Gastrocnemius medialis (tissue), 4 donors: Measurements from ENCODE around the gene RNF213. TPM values are rescaled to one million over a fixed set of nuclear protein-coding genes. Genes with fewer than 3 reads are reported as not detected.

Source experiments
- ATAC-seq, 2 donors: fragments of 150-250 bp; one replicate each; pipeline ENCODE4 v1.9.1; 2016
- DNase-seq, 2 donors: peaks; one replicate each; pipeline ENCODE4 v3.0.0-alpha.2; 2019
- H3K27ac ChIP-seq, 4 donors: fragments of 200-600 bp; sonication (generic); 1 replicate in 1 of 4; 2 replicates in 3 of 4; pipeline ENCODE4 v1.5.1; 2016 to 2018; ENCODE audit warnings: mild to moderate bottlenecking in 2 of 4, moderate library complexity in 1 of 4
- H3K27me3 ChIP-seq, 3 donors: fragments of 200-600 bp; sonication (generic) in 2 of 3; 1 replicate in 1 of 3; 2 replicates in 2 of 3; pipeline versions ENCODE4 v1.5.1 to v1.6.0; 2016 to 2019; ENCODE audit warnings: mild to moderate bottlenecking in 1 of 3, moderate library complexity in 1 of 3
- H3K36me3 ChIP-seq, 2 donors: fragments of 200-600 bp; sonication (generic) in 1 of 2; one replicate each; pipeline ENCODE4 v1.5.1; 2017 to 2018
- H3K4me1 ChIP-seq, 2 donors: fragments of 200-600 bp; sonication (generic) in 1 of 2; one replicate each; pipeline ENCODE4 v1.5.1; 2016 to 2017; ENCODE audit warnings: mild to moderate bottlenecking in 2 of 2
- H3K4me3 ChIP-seq, 4 donors: fragments of 200-600 bp; sonication (generic) in 3 of 4; 1 replicate in 1 of 4; 2 replicates in 3 of 4; pipeline ENCODE4 v1.5.1; 2016 to 2019; ENCODE audit warnings: mild to moderate bottlenecking in 2 of 4
- H3K9me3 ChIP-seq, 3 donors: fragments of 200-600 bp; sonication (generic) in 2 of 3; 1 replicate in 1 of 3; 2 replicates in 2 of 3; pipeline ENCODE4 v1.5.1; 2016 to 2019
- POLR2A ChIP-seq, 2 donors: fragments of 450-650 bp; IDR thresholded peaks; one replicate each; pipeline ENCODE4 v1.6.1; 2017; ENCODE audit warnings: antibody characterized with exemption in 2 of 2, mild to moderate bottlenecking in 2 of 2, moderate library complexity in 2 of 2
- in situ Hi-C, 4 donors: fragments of 200-750 bp; cut with MboI; loops; one replicate each; pipeline versions ENCODE4 v1.15.0 to v1.8.0; 2017; ENCODE audit warnings: low sequenced_read_pairs in 4 of 4
- intact Hi-C: fragments of 100-400 bp; cut with DNase I; formaldehyde crosslinking; loops from one replicate; pipeline ENCODE4 v1.15.1; 2023; ENCODE audit warnings: low total_unique reads
- total RNA-seq, 4 donors: library from RNA; depleted of rRNA; stranded (reverse); fragments of >200 nt; gene quantifications; one replicate each; pipeline versions ENCODE4 v1.1.0 to v1.2.3, GENCODE V29; 2016
- TF ChIP-seq, protein P1 (sequence below), 5 experiments: fragments of 450-650 bp in 3 of 5; fragments of 200-600 bp in 2 of 5; sonication (generic) in 2 of 5; IDR thresholded peaks in 4 of 5; conservative IDR thresholded peaks in 1 of 5; 1 replicate in 4 of 5; 2 replicates in 1 of 5; pipeline ENCODE4 v1.5.1; 2016 to 2019; ENCODE audit warnings: antibody characterized with exemption in 5 of 5, mild to moderate bottlenecking in 3 of 5, moderate library complexity in 3 of 5

RNF213 gene
- total RNA-seq, 4 donors from 2014 or later, result 24.1 to 51.8 (median 28.6) TPM

- H3K9me3 ChIP-seq, result no peaks in the 10 kb centered on the region
- no peak for TF ChIP-seq POLR2A (IDR thresholded peaks at IDR 0.05)
- H3K36me3 ChIP-seq, result peaks cover 0 to 88% of the 10 kb centered on the region in 2 donors
- no peak for DNase-seq
- no peak for ATAC-seq
- no peaks in the 10 kb centered on the region for H3K27me3 ChIP-seq
- no peak overlapping the region for H3K27ac ChIP-seq
- no peak overlapping the region for H3K4me3 ChIP-seq
- intact Hi-C loops, result no loop called here
- no peaks in the 10 kb centered on the region for H3K4me1 ChIP-seq
- in situ Hi-C loops, result no loop called here
Measured at GRCh38 chr17:80365001-80365965, 104.6 kb downstream of the RNF213 start.

DNA sequence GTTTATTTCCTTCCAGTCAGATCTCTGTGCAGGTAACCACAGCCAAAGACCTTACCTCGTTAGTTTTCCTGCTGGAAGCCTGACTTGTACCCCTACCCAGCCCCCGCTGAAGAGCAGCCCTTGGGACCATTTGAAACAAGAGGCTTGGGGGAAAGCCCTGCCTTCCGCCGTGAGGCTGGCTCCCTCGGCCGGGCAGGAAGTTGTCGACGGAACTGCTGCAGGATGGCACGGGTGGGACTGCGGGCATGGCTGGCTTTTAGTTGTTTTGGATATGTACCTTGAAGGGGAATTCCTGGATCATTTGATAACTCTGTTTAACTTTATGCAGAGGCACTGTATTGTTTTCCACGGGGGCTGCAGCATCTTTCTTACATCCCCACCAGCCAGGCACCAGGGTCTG is 105.3 kb downstream of the RNF213 start:
- DNase-seq, result no peak
- H3K27me3 ChIP-seq, result no peaks in the 10 kb centered on the region
- TF ChIP-seq POLR2A (IDR thresholded peaks at IDR 0.05), result no peak
- TF ChIP-seq, protein P1, sequence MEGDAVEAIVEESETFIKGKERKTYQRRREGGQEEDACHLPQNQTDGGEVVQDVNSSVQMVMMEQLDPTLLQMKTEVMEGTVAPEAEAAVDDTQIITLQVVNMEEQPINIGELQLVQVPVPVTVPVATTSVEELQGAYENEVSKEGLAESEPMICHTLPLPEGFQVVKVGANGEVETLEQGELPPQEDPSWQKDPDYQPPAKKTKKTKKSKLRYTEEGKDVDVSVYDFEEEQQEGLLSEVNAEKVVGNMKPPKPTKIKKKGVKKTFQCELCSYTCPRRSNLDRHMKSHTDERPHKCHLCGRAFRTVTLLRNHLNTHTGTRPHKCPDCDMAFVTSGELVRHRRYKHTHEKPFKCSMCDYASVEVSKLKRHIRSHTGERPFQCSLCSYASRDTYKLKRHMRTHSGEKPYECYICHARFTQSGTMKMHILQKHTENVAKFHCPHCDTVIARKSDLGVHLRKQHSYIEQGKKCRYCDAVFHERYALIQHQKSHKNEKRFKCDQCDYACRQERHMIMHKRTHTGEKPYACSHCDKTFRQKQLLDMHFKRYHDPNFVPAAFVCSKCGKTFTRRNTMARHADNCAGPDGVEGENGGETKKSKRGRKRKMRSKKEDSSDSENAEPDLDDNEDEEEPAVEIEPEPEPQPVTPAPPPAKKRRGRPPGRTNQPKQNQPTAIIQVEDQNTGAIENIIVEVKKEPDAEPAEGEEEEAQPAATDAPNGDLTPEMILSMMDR (IDR thresholded peaks at IDR 0.05 in 4 of 5, conservative IDR thresholded peaks at IDR 0.05 in 1 of 5), result no peak
- H3K27ac ChIP-seq, result no peak overlapping the region
- no peaks in the 10 kb centered on the region for H3K9me3 ChIP-seq
- no peak overlapping the region for H3K4me3 ChIP-seq
- ATAC-seq, result no peak
- in situ Hi-C loops (no loop called here), intact Hi-C loops (no loop called here)
- H3K36me3 ChIP-seq, result peaks cover 0 to 88% of the 10 kb centered on the region in 2 donors
- H3K4me1 ChIP-seq, result no peaks in the 10 kb centered on the region

DNA sequence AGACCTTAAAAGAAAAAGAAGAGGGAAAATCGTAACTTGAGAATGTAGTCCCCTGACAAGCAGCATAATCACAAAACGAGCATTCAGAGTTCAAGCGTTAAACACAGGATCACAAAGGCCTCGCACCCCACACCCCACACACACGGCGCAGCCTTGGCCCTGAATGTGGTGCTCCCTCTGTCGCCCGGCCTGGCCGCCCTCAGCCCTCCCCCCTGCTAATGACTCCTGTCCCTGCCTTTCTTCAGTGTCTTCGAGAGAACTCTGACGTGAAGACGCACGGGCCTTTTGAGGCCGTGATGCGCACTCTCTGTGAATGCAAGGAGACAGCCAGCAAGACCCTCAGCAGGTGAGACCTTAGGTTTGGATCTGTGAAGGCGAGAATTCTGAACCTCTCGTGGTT is 106.9 kb downstream of the RNF213 start:
- H3K9me3 ChIP-seq, result no peaks in the 10 kb centered on the region
- intact Hi-C loops (no loop called here), in situ Hi-C loops (no loop called here)
- DNase-seq, result no peak
- no peaks in the 10 kb centered on the region for H3K4me1 ChIP-seq
- TF ChIP-seq, protein P1 (IDR thresholded peaks at IDR 0.05 in 4 of 5, conservative IDR thresholded peaks at IDR 0.05 in 1 of 5), result no peak
- no peak for TF ChIP-seq POLR2A (IDR thresholded peaks at IDR 0.05)
- H3K27me3 ChIP-seq, result no peaks in the 10 kb centered on the region
- H3K36me3 ChIP-seq, result peaks cover 5 to 88% of the 10 kb centered on the region in 2 donors
- no peak overlapping the region for H3K4me3 ChIP-seq
- no peak overlapping the region for H3K27ac ChIP-seq
- ATAC-seq, result no peak

- in situ Hi-C loops (no loop called here), intact Hi-C loops (no loop called here)
- TF ChIP-seq, protein P1 (IDR thresholded peaks at IDR 0.05 in 4 of 5, conservative IDR thresholded peaks at IDR 0.05 in 1 of 5), result no peak
- no peak for TF ChIP-seq POLR2A (IDR thresholded peaks at IDR 0.05)
- no peak for DNase-seq
- no peaks in the 10 kb centered on the region for H3K4me1 ChIP-seq
- no peaks in the 10 kb centered on the region for H3K27me3 ChIP-seq
- H3K27ac ChIP-seq, result no peak overlapping the region
- no peak for ATAC-seq
- H3K36me3 ChIP-seq, result peaks cover 5 to 91% of the 10 kb centered on the region in 2 donors
- H3K4me3 ChIP-seq, result no peak overlapping the region
- H3K9me3 ChIP-seq, result no peaks in the 10 kb centered on the region
Measured at GRCh38 chr17:80371196-80371595, 110.5 kb downstream of the RNF213 start.

- Histone ChIP-seq H3K9me3 (no peaks in the 10 kb centered on the region), H3K27me3 (no peaks in the 10 kb centered on the region), H3K36me3 (peaks cover 5 to 98% of the 10 kb centered on the region in 2 donors), H3K4me1 (no peaks in the 10 kb centered on the region), H3K4me3 (no peak overlapping the region), H3K27ac (no peak overlapping the region)
- no peak for TF ChIP-seq POLR2A (IDR thresholded peaks at IDR 0.05)
- TF ChIP-seq, protein P1 (IDR thresholded peaks at IDR 0.05 in 4 of 5, conservative IDR thresholded peaks at IDR 0.05 in 1 of 5), result no peak
- no peak for ATAC-seq
- in situ Hi-C loops, result no loop called here
- intact Hi-C loops, result no loop called here
- no peak for DNase-seq
Measured at GRCh38 chr17:80372456-80372855, 111.8 kb downstream of the RNF213 start.
